ENCODE data around the gene ALDH1A2.

The ALDH1A2 gene

DNA sequence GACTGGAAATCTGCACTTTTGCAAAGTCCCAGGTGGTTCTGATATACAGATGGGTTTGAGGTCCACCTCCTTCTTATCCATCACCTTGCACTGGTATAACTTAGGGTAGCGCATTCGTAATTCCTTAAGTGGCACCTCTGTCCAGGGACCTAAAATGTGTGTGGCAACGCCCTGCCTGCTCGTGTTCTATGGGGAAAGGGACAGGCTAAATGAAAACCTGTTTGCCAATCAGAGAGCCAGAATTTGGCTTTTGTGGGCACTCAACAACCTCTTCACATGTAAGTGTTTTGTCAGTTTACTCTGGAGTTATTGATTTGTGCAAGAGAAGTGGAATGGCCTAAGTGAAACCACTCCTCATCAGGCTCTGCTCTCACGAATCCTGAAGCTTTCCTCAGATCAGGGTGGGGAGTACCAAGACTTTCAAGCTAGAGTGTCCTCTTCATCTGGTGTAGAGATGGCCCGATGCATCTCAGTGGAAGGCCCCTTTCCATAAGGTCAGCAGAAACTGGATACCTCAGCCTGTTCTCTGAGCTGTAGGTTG is 138.3 kb downstream of the ALDH1A2 start:
- Histone ChIP-seq H3K9me3 (ENCODE audit: control insufficient read depth, insufficient read depth, low read length) (no peaks in the 10 kb centered on the region), H3K4me2 (ENCODE audit: low read length) (no peak overlapping the region), H3F3A (ENCODE audit: control insufficient read depth, insufficient read depth) (no peaks in the 10 kb centered on the region), H4K20me1 (ENCODE audit: control insufficient read depth, insufficient read depth, low read depth, low read length) (no peaks in the 10 kb centered on the region), H3K27ac (ENCODE audit: low read depth, low read length) (no peak overlapping the region), H3K9me2 (replicated peaks; ENCODE audit: control insufficient read depth, low read length) (no peaks in the 10 kb centered on the region), H3K36me3 (ENCODE audit: control insufficient read depth, low read length) (no peaks in the 10 kb centered on the region), H3K79me2 (ENCODE audit: control insufficient read depth, low read length) (no peaks in the 10 kb centered on the region), H3K4me3 (ENCODE audit: low read length) (no peak overlapping the region), H3K27me3 (ENCODE audit: control insufficient read depth, low read length) (no peaks in the 10 kb centered on the region), H3K4me1 (ENCODE audit: control insufficient read depth, low read length) (peaks cover under 1% of the 10 kb centered on the region)
- TF ChIP-seq, protein P1, sequence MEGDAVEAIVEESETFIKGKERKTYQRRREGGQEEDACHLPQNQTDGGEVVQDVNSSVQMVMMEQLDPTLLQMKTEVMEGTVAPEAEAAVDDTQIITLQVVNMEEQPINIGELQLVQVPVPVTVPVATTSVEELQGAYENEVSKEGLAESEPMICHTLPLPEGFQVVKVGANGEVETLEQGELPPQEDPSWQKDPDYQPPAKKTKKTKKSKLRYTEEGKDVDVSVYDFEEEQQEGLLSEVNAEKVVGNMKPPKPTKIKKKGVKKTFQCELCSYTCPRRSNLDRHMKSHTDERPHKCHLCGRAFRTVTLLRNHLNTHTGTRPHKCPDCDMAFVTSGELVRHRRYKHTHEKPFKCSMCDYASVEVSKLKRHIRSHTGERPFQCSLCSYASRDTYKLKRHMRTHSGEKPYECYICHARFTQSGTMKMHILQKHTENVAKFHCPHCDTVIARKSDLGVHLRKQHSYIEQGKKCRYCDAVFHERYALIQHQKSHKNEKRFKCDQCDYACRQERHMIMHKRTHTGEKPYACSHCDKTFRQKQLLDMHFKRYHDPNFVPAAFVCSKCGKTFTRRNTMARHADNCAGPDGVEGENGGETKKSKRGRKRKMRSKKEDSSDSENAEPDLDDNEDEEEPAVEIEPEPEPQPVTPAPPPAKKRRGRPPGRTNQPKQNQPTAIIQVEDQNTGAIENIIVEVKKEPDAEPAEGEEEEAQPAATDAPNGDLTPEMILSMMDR (IDR thresholded peaks at IDR 0.05; ENCODE audit: low read depth, low read length, poor library complexity, severe bottlenecking): no peak
- TF ChIP-seq EZH2phosphoT487 (IDR thresholded peaks at IDR 0.05; ENCODE audit: borderline replicate concordance, low read length): no peak

DNA sequence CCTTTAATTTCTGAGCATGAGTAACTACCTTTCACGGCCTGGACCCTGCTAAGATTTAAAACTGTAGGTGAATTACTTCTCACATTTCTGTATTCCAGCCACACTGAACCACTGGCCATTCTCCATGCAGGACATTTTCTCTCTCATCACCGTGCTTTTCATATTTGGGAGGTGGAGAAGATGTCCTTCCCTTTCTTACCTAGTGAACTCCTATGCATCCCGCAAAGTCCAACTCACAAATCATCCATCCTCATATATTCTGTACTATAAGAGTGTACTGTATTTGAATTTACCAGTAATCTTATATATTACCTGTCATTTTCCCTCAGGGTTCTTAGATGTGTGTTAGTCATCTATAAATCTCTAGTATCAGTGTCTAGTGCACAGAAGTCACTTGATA is 139.9 kb downstream of the ALDH1A2 start:
- no peaks in the 10 kb centered on the region for H3K9me3 ChIP-seq (ENCODE audit: control insufficient read depth, insufficient read depth, low read length)
- H4K20me1 ChIP-seq (ENCODE audit: control insufficient read depth, insufficient read depth, low read depth, low read length): no peaks in the 10 kb centered on the region
- H3K27me3 ChIP-seq (ENCODE audit: control insufficient read depth, low read length): no peaks in the 10 kb centered on the region
- H3K36me3 ChIP-seq (ENCODE audit: control insufficient read depth, low read length): no peaks in the 10 kb centered on the region
- H3K79me2 ChIP-seq (ENCODE audit: control insufficient read depth, low read length): no peaks in the 10 kb centered on the region
- TF ChIP-seq, protein P1 (IDR thresholded peaks at IDR 0.05; ENCODE audit: low read depth, low read length, poor library complexity, severe bottlenecking): no peak
- TF ChIP-seq EZH2phosphoT487 (IDR thresholded peaks at IDR 0.05; ENCODE audit: borderline replicate concordance, low read length): no peak
- H3F3A ChIP-seq (ENCODE audit: control insufficient read depth, insufficient read depth): no peaks in the 10 kb centered on the region
- H3K4me3 ChIP-seq (ENCODE audit: low read length): no peak overlapping the region
- no peaks in the 10 kb centered on the region for H3K9me2 ChIP-seq (replicated peaks; ENCODE audit: control insufficient read depth, low read length)
- H3K27ac ChIP-seq (ENCODE audit: low read depth, low read length): no peak overlapping the region
- H3K4me1 ChIP-seq (ENCODE audit: control insufficient read depth, low read length): no peaks in the 10 kb centered on the region
- no peak overlapping the region for H3K4me2 ChIP-seq (ENCODE audit: low read length)

DNA sequence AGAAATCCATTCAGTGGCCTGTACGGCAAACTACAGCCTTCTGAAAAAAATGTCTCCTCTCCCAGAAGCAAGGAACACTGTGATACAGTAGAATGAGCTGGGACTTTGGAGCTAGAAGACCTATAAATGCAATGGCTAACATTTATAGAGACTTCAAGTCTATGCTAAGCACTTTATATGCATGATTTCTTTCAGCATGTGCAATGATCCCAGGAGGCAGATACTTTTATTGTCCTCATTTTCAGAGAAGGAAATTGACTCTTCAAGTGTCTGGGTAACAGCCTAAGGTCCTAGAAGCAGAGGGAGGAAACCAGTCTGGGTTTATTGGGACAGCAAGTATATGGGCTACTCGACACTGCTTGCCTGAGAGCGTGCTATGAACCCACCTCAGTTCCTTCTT is 140.9 kb downstream of the ALDH1A2 start:
- no peaks in the 10 kb centered on the region for H3K9me2 ChIP-seq (replicated peaks; ENCODE audit: control insufficient read depth, low read length)
- no peaks in the 10 kb centered on the region for H3K9me3 ChIP-seq (ENCODE audit: control insufficient read depth, insufficient read depth, low read length)
- H3K27me3 ChIP-seq (ENCODE audit: control insufficient read depth, low read length): no peaks in the 10 kb centered on the region
- no peak for TF ChIP-seq EZH2phosphoT487 (IDR thresholded peaks at IDR 0.05; ENCODE audit: borderline replicate concordance, low read length)
- TF ChIP-seq, protein P1 (IDR thresholded peaks at IDR 0.05; ENCODE audit: low read depth, low read length, poor library complexity, severe bottlenecking): no peak
- no peaks in the 10 kb centered on the region for H4K20me1 ChIP-seq (ENCODE audit: control insufficient read depth, insufficient read depth, low read depth, low read length)
- no peak overlapping the region for H3K27ac ChIP-seq (ENCODE audit: low read depth, low read length)
- H3K4me2 ChIP-seq (ENCODE audit: low read length): no peak overlapping the region
- H3K4me1 ChIP-seq (ENCODE audit: control insufficient read depth, low read length): no peaks in the 10 kb centered on the region
- no peaks in the 10 kb centered on the region for H3K79me2 ChIP-seq (ENCODE audit: control insufficient read depth, low read length)
- no peaks in the 10 kb centered on the region for H3F3A ChIP-seq (ENCODE audit: control insufficient read depth, insufficient read depth)
- H3K4me3 ChIP-seq (ENCODE audit: low read length): no peak overlapping the region
- no peaks in the 10 kb centered on the region for H3K36me3 ChIP-seq (ENCODE audit: control insufficient read depth, low read length)
